ENCODE results near the gene LSP1.
"Not testable (repeated sequence)": the region's sequence is repeated elsewhere in the genome, so short reads cannot be mapped to it uniquely, and the experiment has no call there.

LSP1 gene

DNA sequence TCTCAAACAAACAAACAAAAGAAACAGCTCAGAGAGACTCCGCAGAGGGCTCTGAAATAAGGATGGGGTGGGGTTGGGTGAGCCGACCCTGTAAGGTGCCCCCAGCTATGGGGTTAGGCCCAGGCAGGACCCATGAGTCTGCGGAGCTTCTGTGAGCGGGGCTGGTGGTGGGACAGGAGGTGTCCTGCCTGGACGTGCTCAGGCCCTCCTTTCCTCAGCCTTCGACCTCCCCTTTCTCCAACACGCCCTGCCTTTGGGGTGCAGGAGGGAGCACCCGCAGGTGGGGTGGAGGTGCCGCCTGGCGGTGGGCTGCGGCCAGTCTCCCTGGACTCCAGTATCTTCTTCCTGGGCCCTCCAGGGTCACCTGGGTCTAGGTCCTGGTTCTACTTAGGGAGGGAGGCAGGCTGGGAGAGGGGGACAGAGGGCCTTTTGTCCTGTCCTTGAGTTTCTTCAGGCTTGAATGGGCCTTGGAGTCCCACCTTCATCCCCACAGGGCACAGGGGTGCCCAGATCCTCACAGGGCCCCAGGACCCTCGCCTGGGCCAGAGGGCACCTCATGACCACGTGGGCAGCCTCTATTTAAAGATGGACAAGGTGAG lies 26.6 kb downstream of the LSP1 start:
- DNase-seq = no peak

- DNase-seq = no peak
These were observed 27.2 kb downstream of the LSP1 start for GRCh38 chr11:1879941-1880720.

GRCh38 chr11:1880746-1881441 lies 28.0 kb downstream of the LSP1 start:
- no peak for DNase-seq

GRCh38 chr11:1881442-1882264 lies 28.8 kb downstream of the LSP1 start:
- no peak for DNase-seq

DNA sequence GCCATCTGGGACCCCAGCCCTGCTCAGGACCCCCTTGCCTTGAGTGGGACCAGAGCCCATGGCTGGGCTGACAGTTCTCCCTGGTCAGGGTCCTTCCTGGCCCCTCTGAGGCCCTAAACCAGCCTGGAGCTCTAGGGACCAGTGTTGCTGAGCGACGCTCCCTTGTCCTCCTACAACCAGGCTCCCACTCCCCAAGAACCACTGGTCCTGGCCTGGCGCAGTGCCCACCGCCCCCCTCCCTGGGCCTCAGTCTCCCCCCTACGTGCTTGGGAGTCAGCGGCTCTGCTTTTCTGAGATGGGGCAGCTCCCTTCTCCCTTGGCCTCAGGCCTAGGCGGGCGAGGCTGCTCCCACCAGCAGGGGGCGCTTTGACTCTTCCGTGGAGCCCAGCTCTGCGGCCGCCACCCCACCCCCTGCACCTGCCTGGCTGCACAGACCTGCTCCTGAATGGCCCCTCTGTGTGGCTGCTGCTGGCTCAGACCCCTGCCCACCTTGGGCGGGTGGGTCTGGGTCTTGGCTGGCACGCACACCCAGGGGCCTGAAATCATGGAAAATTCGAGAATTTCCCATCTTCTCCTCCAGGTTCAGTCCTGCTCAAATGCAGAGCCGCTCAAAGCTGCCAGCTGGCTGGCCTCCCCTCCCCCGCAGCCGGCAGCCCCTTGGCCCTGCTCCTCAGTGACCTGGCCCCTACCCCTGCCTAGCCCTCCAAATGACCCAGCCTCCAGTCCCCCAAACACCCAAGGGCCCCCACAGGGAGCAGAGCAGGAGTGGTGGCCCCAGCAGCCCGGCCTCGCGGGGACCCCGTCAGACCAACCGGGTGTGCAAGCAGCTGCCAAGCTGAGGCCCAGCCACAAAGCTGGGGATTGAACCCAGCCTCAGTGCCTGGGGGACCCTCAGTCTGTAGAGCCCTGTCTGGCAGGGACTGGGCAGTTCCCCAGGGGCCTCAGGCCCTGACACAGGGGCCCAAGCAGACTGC lies 29.7 kb downstream of the LSP1 start:
- no peak for DNase-seq

DNA sequence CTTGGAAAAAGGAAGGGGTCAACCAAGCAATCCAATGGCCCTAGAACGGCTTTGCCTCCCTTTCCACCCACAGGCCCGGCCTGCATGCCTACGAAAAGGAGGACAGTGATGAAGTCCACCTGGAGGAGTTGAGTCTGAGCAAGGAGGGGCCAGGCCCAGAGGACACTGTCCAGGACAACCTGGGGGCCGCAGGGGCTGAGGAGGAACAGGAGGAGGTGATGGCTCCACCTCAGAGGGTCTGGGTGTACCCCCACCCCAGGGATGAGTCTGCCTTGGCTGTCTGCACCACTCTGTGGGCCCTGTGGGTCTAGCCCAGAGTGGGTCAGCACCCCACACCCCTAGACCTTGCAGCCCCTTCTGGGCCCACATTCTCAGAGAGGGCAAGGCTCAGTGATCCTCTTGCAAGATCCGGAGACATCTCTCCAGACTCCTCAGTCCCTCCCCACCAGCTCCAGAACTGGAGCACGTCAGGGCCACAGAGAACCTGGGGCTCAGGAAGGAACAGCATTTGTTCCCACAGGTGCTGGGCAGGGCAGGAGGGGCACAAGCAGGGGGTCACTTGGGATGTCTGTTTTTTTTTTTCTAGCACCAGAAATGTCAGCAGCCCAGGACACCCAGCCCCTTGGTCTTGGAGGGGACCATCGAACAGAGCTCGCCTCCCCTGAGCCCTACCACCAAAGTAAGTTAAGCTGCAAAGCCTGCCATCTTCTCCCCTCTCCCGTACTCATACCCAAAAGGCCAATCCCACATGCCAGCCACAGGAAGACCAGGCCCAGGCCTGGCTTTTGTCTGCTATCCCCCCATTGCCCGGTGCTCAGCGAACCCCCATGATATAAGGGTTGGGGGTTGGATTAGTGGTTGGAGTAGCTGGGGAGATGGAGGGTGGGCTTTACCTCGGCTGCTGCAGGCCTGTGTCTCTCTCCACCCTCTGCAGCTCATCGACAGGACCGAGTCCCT lies 30.7 kb downstream of the LSP1 start:
- no peak for DNase-seq

- DNase-seq = no peak
These were observed 31.4 kb downstream of the LSP1 start for GRCh38 chr11:1884303-1884700.

- DNase-seq = not testable (repeated sequence)
These were observed 33.7 kb downstream of the LSP1 start for GRCh38 chr11:1886551-1886950.

DNA sequence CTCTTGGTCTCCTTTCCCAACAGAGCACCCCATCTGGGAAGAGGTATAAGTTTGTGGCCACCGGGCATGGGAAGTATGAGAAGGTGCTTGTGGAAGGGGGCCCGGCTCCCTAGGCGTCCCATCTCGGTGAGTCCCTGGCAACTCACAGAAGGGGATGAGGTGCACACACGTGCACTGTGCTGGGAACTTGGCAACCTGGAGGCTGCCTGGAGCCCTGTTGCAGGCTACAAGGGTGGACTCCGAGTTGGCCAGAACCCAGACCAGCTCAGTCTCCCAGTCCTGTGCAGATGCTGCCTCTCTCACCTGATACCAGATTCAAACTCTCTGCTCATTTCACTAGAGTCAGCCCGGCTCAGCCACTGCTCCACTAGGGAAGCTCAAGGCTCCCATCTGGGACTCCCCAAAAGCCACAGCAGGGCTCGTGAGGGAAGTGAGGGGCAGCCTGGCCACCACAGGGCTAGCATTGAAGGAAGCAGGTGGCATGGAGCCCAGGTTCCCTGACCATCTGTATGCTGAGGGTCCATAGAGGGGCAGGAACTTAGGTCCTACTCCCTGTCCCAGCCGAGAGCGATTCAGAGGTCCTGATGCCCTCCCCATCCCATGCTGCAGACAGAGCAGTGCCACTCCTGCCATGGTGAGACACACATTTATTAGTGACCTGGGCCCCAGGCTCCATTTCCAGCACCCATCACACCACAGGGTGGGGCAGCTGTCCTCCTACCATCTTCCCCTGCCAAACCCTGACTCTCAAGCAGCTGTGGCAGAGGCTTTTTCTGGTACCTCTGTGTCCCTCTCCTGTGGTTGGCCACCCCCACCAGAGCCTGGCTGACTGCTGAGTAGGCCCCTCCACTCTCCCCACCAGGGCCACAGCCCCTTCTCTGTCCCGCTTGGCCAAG lies 34.8 kb downstream of the LSP1 start:
- DNase-seq = no peak

- no peak for DNase-seq
These were observed 35.5 kb downstream of the LSP1 start for GRCh38 chr11:1888347-1888753.

DNA sequence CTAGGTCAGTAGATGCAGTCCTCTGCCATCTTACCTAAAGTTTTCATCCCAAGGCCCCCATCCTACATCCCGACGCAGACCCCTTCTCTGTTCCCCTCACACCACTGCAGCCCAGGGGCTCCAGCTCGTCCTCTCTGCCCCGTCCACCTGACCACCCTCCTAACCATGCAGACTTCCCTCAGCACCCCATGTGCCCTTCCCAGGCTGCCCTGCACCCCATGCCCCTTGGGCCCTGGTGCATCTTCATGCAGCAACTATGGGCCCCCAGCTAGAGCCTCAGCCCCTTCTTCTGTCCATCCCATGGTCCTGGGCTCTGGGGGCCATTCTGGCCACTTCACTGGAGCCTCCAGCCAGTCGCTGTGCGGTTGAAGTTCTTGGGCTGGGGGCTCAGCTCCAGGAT lies 35.9 kb downstream of the LSP1 start:
- no peak for DNase-seq

DNA sequence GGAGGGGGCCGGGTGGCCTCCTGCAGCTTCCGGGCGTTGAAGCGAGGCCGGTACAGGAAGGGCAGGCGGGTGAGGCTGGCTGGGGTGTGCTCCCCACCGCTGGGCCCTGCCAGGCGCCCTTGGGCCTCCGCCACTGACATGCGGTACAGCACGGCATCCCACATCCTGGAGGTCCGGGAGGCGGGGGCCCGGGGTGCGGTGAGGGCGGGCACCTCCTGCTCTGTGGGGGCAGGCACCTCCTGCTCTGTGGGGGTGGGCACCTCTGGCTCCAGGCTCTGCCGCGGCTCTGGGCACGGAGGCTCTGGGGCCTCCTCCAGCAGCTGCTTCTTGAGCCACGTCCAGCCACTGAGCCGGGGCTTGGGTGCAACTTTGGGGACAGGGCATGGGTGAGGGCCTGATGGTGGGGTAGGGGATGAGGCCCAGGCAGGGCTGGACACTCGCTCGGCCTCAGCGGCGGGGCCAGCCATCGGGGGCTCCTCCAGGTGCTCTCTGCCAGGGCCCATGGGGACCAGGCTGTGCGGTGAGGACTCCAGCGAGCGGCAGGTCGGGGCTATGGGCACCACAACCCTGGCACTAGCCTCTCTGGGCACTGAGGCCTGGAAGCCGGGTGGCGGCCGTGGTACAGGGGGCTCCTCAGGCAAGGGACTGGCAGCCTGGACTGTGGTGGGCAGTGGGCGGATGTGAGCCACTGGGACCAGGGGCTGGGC lies 36.5 kb downstream of the LSP1 start:
- no peak for DNase-seq

DNA sequence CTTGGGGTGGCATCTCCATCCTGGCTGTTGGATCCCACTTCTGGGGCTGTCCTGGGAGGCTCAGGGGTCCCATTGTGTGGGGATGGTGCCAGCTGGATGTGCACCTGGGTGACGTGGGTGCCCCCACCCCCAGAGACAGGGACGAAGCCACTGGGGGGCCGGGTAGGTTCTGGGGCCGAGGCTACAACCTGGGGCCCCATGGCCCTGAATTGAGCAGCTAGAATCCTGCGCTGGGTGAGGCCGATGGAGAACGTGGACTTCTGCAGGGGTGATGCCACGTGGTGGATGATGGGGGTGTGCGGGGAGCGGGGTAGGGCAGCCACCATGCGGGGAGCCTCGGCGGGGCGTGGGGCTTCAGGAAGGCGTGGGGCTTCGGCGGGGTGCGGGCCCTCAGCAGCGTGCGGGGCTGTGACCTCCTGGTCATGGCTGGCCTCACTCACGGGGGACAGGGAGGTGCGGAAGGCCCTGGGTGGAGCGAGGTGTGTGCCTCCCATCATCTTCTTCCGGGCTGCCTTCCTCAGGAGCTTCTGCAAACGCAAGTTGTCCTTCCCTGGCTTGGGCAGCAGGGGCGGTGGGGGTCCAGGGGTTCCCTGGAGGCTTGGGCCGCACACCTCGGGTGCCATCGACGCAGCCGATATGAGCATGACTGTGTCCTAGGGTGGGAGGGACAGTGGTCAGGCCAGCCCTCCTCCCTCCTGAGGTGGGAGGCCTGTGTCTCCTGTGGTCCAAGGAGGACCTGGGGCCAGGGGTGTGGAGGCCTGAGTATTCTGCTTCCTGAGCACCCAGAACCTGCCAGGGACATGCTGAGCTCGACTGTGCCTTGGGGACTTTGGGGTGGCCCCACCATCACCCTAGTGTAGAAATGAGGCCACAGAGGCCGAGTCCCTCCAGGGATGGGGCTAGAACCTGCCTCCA lies 37.3 kb downstream of the LSP1 start:
- DNase-seq = no peak

- DNase-seq = no peak
These were observed 38.3 kb downstream of the LSP1 start for GRCh38 chr11:1890856-1891830.

DNA sequence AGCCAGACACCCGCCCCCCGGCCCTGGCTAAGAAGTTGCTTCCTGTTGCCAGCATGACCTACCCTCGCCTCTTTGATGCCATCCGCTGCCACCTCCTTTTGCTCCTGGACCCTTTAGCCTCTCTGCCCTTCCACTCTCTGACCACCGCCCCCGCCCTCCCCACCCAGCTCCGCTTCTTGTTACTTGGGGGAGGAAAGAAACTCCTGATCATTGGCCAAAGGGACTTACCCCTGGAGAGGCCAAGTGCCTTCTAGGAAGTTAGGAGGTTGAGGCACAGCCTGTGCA lies 38.9 kb downstream of the LSP1 start, which contains the start of gene PRR33:
PRR33 (minus strand) TSS at position 65 of the 285 bp plus-strand sequence. CDS start 1,311 bp downstream, outside the sequence.
- no peak for DNase-seq

- DNase-seq = no peak
These were observed 39.2 kb downstream of the LSP1 start for GRCh38 chr11:1892116-1892515.

GRCh38 chr11:1892558-1892957 lies 39.7 kb downstream of the LSP1 start:
- DNase-seq = no peak
